ENCODE data around the gene SEC62.

DNA sequence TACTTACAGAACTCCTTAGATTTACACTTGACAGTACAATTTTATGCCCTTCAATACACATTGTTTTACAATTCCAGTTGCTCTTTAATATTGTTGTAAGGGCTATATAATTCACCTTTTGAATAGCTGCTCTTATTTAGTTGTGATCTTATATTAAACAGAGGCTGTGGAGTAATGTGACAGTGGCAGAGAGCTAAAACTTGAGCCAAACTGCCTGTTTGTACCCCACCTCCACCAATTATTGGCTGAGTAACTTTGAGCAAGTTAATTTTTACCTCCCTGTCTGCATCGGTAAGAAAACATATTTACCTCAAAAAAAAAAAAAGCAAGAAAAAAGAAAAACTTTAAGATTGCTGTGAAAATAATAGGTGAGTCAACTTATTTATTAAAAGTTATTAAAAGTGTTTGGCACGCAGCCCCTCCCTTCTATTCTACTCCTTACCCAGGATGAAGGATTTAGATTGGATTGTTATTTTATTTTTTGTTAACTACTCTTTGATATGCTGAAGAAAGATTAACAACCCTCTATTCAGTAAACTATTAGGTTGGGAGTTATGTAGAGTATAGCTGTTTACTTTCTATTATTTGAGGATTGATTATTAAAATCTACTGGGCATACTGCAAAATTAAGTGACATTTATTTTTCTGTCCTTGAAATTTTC is 1.7 kb downstream of the SEC62 start:
- no peak for TF ChIP-seq POLR2A (IDR thresholded peaks at IDR 0.05; ENCODE audit: low read depth, low read length)
- no peak for TF ChIP-seq CTCF (conservative IDR thresholded peaks at IDR 0.05; ENCODE audit: low read depth, low read length)
- no peak for TF ChIP-seq RAD21 (IDR thresholded peaks at IDR 0.05; ENCODE audit: low read length)
- TF ChIP-seq FOS (IDR thresholded peaks at IDR 0.05; ENCODE audit: low read depth, low read length) = no peak
- TF ChIP-seq USF2 (IDR thresholded peaks at IDR 0.05; ENCODE audit: low read depth, low read length) = no peak
- TF ChIP-seq CHD1 (IDR thresholded peaks at IDR 0.05; ENCODE audit: low read depth, low read length) = no peak
- no peak for TF ChIP-seq ELK1 (IDR thresholded peaks at IDR 0.05; ENCODE audit: borderline replicate concordance, low read depth, low read length)
- TF ChIP-seq SMC3 (IDR thresholded peaks at IDR 0.05; ENCODE audit: low read depth, low read length) = no peak
- TF ChIP-seq MAZ (IDR thresholded peaks at IDR 0.05; ENCODE audit: borderline replicate concordance, low read depth, low read length) = no peak
- no peak for TF ChIP-seq RCOR1 (IDR thresholded peaks at IDR 0.05; ENCODE audit: insufficient replicate concordance, low read length)
- no peak for TF ChIP-seq RFX5 (IDR thresholded peaks at IDR 0.05; ENCODE audit: low read depth, low read length)
- TF ChIP-seq NFE2L2 (IDR thresholded peaks at IDR 0.05; ENCODE audit: low read depth, low read length) = no peak
- TF ChIP-seq BHLHE40 (IDR thresholded peaks at IDR 0.05; ENCODE audit: low read depth, low read length) = no peak
